ENCODE measurements around the gene MAB21L4. TPM values are rescaled to one million over a fixed set of nuclear protein-coding genes. Genes with fewer than 3 reads are reported as not detected.

MAB21L4 gene
- total and polyA plus RNA-seq, 5 experiments from 2014 or later, result not detected

DNA sequence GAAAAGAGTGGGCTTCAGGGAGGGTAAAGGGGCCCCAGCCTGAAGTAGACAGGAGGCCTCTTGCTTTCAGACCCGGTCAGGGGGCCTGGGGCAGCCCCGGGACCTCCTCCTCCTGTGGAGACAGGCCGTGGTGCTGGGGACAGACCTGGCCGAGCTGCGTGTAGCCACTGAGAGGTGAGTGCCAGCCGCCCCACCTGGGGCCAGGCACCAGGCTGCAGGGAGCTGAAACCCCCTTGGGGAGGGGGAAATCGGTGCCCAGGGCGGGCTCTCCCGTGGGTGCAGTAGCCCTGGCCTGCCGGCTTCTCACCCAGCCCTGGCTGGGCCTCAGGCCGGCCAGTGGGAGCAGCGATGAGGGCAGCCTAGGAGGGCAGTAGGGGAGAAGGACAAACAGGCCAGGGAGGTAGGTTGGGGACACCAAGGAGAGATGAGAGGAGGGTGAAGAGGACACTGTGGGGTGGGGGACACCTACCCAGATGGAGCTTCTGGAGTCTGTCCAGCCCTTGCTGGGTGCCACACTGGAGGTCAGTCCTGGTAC, 34.2 kb upstream of the MAB21L4 start:
- peaks cover 0 to 11% (median 2%) of the 10 kb centered on the region in 5 donors for H3K27me3 Mint-ChIP-seq
- H3K27ac Mint-ChIP-seq, result no peak overlapping the region
- peak in 2 of 10 donors; percentile 15 to 56 for DNase-seq
- H3K36me3 Mint-ChIP-seq, result no peaks in the 10 kb centered on the region
- POLR2A ChIA-PET, result interaction anchor here (0.6 kb wide), 1 partner anchor 13 kb away, joined by 3 read pairs; no protein-coding TSS in a partner anchor
- no peak overlapping the region for H3K4me3 Mint-ChIP-seq
- peaks cover 0 to 4% (median 0%) of the 10 kb centered on the region in 9 donors for H3K9me3 Mint-ChIP-seq
- ATAC-seq, result no peak
- no peaks in the 10 kb centered on the region for H3K4me1 Mint-ChIP-seq

- Mint-ChIP-seq H3K36me3 (no peaks in the 10 kb centered on the region), H3K4me3 (no peak overlapping the region), H3K4me1 (no peaks in the 10 kb centered on the region), H3K27me3 (peaks cover 0 to 11% (median 2%) of the 10 kb centered on the region in 5 donors), H3K27ac (no peak overlapping the region), H3K9me3 (peaks cover 0 to 4% (median 0%) of the 10 kb centered on the region in 9 donors)
- peak in 2 of 10 donors; percentile 10 to 58 for DNase-seq
- no peak for ATAC-seq
- POLR2A ChIA-PET, result interaction anchor here (0.6 kb wide), 1 partner anchor 14 kb away, joined by 3 read pairs; no protein-coding TSS in a partner anchor
Measured at GRCh38 chr2:240929364-240930095, 33.6 kb upstream of the MAB21L4 start.

DNA sequence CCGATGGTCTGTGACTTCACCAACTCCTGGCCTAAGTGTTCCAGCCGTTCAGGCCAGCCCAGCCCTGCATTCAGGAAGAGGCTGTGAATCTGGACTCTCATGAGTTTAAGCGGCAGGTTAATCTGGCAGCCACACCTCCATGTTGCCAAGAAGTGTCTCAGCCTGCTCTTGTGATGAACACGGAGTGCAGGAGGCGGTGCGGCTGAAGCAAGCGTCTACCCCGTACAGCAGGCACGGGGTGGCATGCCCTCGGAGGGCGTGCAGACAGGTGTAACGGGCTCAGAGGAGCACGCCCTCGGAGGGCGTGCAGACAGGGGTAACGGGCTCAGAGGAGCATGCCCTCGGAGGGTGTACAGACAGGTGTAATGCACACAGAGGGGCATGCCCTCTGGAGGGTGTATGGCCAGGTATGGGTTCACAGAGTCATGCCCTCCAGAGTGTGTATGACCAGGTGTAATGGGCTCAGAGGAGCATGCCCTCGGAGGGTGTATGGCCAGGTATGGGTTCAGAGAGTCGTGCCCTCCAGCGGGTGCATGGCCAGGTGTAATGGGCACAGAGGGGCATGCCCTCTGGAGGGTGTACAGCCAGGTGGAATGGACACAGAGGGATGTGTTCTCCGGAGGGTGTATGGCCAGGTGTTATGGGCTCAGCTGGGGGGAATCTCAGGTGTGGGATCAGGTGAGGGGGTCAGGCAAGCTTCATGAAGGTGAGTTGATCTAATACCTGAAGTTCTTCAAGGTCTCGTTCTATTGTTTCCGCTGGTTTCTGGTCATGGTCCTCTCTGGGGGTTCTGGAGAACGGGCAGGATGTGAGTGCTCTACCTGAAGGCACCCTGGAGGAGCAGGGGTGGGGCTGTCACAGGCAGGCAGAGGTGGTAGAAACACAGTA, 32.8 kb upstream of the MAB21L4 start:
- peaks cover 0 to 4% (median 0%) of the 10 kb centered on the region in 9 donors for H3K9me3 Mint-ChIP-seq
- no peaks in the 10 kb centered on the region for H3K4me1 Mint-ChIP-seq
- H3K36me3 Mint-ChIP-seq, result no peaks in the 10 kb centered on the region
- POLR2A ChIA-PET, result no interaction called here
- H3K4me3 Mint-ChIP-seq, result no peak overlapping the region
- H3K27me3 Mint-ChIP-seq, result peaks cover 0 to 11% (median 2%) of the 10 kb centered on the region in 5 donors
- ATAC-seq, result no peak
- H3K27ac Mint-ChIP-seq, result no peak overlapping the region
- DNase-seq, result peak in 2 of 10 donors; percentile 6 to 47

- no peak for DNase-seq
- Mint-ChIP-seq H3K4me3 (no peak overlapping the region), H3K36me3 (no peaks in the 10 kb centered on the region), H3K27ac (no peak overlapping the region), H3K9me3 (peaks cover 0 to 2% (median 0%) of the 10 kb centered on the region in 9 donors), H3K27me3 (peaks cover 0 to 11% (median 2%) of the 10 kb centered on the region in 5 donors), H3K4me1 (no peaks in the 10 kb centered on the region)
- POLR2A ChIA-PET, result no interaction called here
- no peak for ATAC-seq
Measured at GRCh38 chr2:240927390-240927781, 31.4 kb upstream of the MAB21L4 start.

DNA sequence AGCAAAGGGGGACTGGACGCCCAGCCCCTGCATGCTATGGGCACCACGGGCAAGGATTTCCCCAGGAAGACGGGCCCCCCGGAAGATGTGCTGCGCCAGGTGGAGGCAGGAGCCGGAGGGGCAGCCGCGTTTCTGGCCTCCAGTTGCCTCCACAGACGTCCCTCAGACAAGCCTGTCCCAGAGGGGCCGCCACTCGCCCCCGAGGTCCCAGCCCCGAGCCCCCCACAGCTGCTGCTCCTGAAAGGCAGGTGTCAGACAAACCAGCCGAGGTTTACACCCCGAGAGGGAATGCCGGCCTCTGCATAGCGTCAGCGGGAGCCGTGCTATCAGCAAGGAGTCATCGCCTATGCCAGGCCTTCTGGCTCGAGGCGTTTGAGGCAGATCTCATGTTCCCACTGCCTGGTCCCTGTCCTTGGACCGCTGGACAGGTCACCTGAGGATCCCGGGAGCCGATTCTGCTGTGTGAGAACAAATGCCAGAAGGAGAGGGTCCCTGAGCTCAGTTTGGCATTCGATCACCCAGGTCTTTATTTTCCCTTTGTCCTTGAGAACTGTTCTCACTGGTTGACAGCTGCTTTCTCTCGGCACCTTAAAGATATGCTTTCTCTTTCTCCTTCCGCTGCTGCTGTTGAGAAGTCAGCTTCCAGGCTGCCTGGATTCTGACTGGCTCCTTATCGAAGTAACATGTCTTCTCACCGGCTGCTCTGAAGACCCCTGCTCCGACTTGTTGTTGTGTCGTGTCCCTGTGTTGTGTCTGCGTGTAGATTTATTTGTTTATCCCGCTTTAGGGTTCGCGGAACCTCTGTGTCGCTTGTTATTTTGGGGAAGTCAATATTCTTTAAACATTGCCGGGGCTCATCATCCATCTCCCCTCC, 30.8 kb upstream of the MAB21L4 start:
- H3K36me3 Mint-ChIP-seq, result no peaks in the 10 kb centered on the region
- peaks cover 0 to 2% (median 0%) of the 10 kb centered on the region in 9 donors for H3K9me3 Mint-ChIP-seq
- POLR2A ChIA-PET, result no interaction called here
- DNase-seq (peak in 3 of 10 donors; percentile 3 to 48 (median 14)), ATAC-seq (no peak)
- peaks cover 0 to 11% (median 2%) of the 10 kb centered on the region in 5 donors for H3K27me3 Mint-ChIP-seq
- H3K27ac Mint-ChIP-seq, result no peak overlapping the region
- H3K4me1 Mint-ChIP-seq, result no peaks in the 10 kb centered on the region
- peak overlapping the region in 1 of 10 donors; percentile 42 for H3K4me3 Mint-ChIP-seq

DNA sequence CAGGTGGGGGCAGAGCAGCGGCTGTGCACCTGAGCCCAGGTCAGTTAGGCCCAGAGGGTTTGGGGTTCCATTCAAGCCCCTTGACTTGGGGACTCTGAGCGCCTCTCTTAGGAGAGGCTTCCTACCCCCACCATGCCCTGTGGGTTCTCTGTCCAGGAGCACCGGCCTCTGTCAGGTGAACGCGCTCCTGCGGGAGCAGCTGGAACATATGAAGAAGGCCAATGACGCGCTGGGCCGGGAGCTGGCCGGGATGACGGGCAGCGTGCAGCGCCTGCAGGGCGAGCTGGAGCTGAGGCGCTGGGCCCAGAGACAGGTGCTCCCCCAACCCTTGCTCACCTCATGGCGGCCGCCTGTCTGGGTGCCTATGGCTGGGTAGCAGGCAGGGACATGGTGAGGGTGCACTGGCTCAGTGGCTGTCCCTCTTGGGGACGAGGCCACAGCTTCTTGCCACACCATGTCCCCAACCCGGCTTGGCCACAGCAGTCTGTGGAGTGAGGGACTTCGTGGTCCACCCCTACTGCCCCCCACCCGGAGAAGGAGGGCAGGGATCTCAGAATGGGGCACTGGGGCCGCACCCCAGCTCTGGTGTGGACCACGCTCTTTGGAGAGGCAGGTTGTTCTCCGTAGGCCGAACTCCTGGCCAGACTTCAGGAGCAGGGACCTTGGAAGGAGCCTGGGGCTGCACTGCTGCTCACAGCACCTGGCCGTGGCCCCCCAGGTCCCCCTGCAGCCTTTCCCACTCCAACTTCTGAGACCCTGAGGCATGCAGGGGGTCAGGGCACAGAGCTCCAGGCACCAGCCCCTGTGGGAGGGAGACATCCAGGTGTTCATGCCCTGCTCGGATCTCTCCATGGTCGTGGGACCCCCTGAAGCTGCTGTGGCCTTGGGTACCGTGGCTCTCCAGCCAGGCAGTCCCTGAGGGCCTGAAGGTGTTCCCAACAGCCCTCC, 29.9 kb upstream of the MAB21L4 start:
- peak in 3 of 10 donors; percentile 3 to 24 (median 15) for DNase-seq
- ATAC-seq, result no peak
- no peak overlapping the region for H3K4me3 Mint-ChIP-seq
- H3K36me3 Mint-ChIP-seq, result no peaks in the 10 kb centered on the region
- peaks cover 0 to 2% (median 0%) of the 10 kb centered on the region in 9 donors for H3K9me3 Mint-ChIP-seq
- H3K4me1 Mint-ChIP-seq, result no peaks in the 10 kb centered on the region
- H3K27me3 Mint-ChIP-seq, result peaks cover 0 to 11% (median 2%) of the 10 kb centered on the region in 5 donors
- POLR2A ChIA-PET, result no interaction called here
- H3K27ac Mint-ChIP-seq, result no peak overlapping the region

GRCh38 chr2:240925191-240925567, 29.2 kb upstream of the MAB21L4 start:
- no peaks in the 10 kb centered on the region for H3K36me3 Mint-ChIP-seq
- peaks cover 0 to 11% (median 2%) of the 10 kb centered on the region in 5 donors for H3K27me3 Mint-ChIP-seq
- POLR2A ChIA-PET, result no interaction called here
- peaks cover 0 to 2% (median 0%) of the 10 kb centered on the region in 9 donors for H3K9me3 Mint-ChIP-seq
- DNase-seq (peak in 3 of 10 donors; percentile 4 to 58 (median 16)), ATAC-seq (no peak)
- H3K4me1 Mint-ChIP-seq, result no peaks in the 10 kb centered on the region
- no peak overlapping the region for H3K27ac Mint-ChIP-seq
- H3K4me3 Mint-ChIP-seq, result no peak overlapping the region

DNA sequence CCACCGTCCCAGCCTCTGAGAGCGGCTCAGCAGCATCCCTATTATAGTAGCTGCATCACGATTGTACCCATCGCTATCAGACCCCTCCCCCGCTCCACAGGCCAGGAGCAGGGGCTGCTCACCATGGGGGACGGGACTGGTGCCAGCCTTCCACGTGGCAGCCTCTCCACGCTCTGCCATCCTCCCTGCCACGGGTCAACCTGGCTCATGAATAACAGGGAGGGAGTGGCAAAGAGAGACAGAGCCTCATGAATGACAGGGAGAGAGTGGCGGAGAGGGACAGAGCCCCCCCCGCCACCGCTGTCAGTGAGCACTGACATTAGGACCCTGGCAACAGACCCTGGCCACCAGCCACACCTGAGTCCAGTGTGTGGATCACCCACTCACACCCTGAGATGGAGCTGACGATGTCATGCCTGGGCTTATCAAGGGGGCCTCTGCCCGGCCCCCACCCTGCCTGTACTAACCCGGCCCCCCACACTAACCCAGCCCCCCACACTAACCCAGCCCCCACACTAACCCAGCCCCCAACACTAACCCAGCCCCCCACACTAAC, 27.1 kb upstream of the MAB21L4 start:
- no peak for ATAC-seq
- POLR2A ChIA-PET, result interaction anchor here (0.5 kb wide), 1 partner anchor 104 kb away, joined by 5 read pairs; no protein-coding TSS in a partner anchor
- Mint-ChIP-seq H3K4me1 (no peaks in the 10 kb centered on the region), H3K9me3 (no peaks in the 10 kb centered on the region), H3K27ac (no peak overlapping the region), H3K27me3 (peaks cover 0 to 2% (median 0%) of the 10 kb centered on the region in 5 donors), H3K36me3 (no peaks in the 10 kb centered on the region), H3K4me3 (no peak overlapping the region)
- peak in 1 of 10 donors; percentile 9 for DNase-seq

DNA sequence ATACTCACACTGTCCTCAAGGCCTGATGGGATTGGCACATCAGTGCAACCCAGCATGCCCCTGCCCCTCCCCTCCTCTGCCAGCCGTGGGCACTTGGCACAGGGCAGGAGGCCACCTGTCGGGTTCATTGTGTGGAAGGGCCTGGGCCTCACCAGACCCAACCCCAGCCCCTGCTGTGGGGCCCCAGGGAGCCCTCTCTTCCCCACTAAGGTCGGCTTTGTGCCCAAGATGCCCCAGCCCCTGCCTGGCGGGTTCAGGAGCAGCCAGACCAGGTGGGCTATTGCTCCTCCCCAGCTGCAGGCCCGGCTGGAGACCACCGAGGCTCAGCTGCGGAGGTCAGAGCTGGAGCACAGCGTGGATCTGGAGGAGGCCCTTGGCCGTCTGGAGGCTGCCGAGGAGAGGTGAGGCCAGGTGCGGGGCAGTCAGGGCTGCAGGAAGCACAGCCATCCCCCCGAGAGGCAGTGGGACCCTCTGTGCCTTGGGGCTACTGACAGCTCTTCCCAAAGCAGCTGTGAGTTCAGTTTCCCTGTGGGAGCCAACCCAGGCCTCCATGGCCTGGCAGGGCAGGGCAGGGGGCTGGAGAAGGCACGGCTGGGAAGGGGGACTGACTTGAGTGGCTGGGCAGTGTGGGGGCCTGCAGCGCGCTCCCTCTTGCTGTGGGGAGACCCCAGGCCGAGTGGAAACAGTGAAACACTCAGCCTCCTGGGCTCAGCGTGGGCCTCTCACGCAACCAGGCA, 26.5 kb upstream of the MAB21L4 start:
- POLR2A ChIA-PET, result interaction anchor here (0.5 kb wide), 1 partner anchor 105 kb away, joined by 5 read pairs; no protein-coding TSS in a partner anchor
- Mint-ChIP-seq H3K4me3 (no peak overlapping the region), H3K27me3 (peaks cover 0 to 6% (median 0%) of the 10 kb centered on the region in 5 donors), H3K4me1 (no peaks in the 10 kb centered on the region), H3K9me3 (no peaks in the 10 kb centered on the region), H3K27ac (no peak overlapping the region), H3K36me3 (no peaks in the 10 kb centered on the region)
- ATAC-seq, result no peak
- peak in 2 of 10 donors; percentile 13 to 50 for DNase-seq

- Mint-ChIP-seq H3K9me3 (no peaks in the 10 kb centered on the region), H3K27me3 (peaks cover 0 to 8% (median 0%) of the 10 kb centered on the region in 5 donors), H3K4me1 (no peaks in the 10 kb centered on the region), H3K36me3 (no peaks in the 10 kb centered on the region), H3K4me3 (no peak overlapping the region), H3K27ac (no peak overlapping the region)
- POLR2A ChIA-PET, result no interaction called here
- ATAC-seq, result no peak
- DNase-seq, result peak in 1 of 10 donors; percentile 16
Measured at GRCh38 chr2:240921995-240922244, 26.0 kb upstream of the MAB21L4 start.

Measured in naive thymus-derived CD8-positive, alpha-beta T cell (primary cell).